IMR-90 (cell line): Measurements from ENCODE around the gene GADD45GIP1. TPM values are rescaled to one million over a fixed set of nuclear protein-coding genes. Genes with fewer than 3 reads are reported as not detected.

Experiments used
- ATAC-seq: fragments of 200-7000 bp; cut with Tn5 transposase; 2 replicates; pipeline ENCODE4 v1.9.1; 2020; ENCODE audit warnings: low read depth, mild to moderate bottlenecking, moderate library complexity
- BruUV-seq: library from RNA; stranded (reverse); fragments of 400-500 nt; replicated peaks from 2 replicates; lab custom pipeline; 2021; lab: Mats Ljungman, UMichigan
- CTCF ChIA-PET: fragments of 300-600 bp; formaldehyde crosslinking; extraction: SDS; loops from one replicate; lab custom pipeline; 2021; ENCODE audit warnings: antibody characterized with exemption; lab: Yijun Ruan, JAX
- POLR2A ChIA-PET: fragments of 300-600 bp; sonication (Branson Sonifier 250); formaldehyde crosslinking; loops from one replicate; lab custom pipeline; 2022; ENCODE audit warnings: antibody characterized with exemption; ENCODE audit not compliant: unreplicated experiment; lab: Charles Lee
- DNase-seq: peaks from one replicate; pipeline ENCODE4 v3.0.0; 2013
- H2AFZ ChIP-seq: replicated peaks from 2 replicates; pipeline ENCODE3; 2013; ENCODE audit warnings: low read length, mild to moderate bottlenecking; ENCODE audit not compliant: poor library complexity
- H2AK5ac ChIP-seq: 2 replicates; pipeline ENCODE4 v1.6.1; 2013; ENCODE audit warnings: low read depth, low read length, inconsistent platforms
- H2AK9ac ChIP-seq: replicated peaks from 2 replicates; pipeline ENCODE3; 2013; ENCODE audit warnings: mild to moderate bottlenecking, low read depth, low read length, moderate library complexity; ENCODE audit not compliant: poor library complexity
- H2BK120ac ChIP-seq: 2 replicates; pipeline ENCODE4 v1.6.1; 2013; ENCODE audit warnings: low read depth, low read length, inconsistent platforms
- H2BK15ac ChIP-seq: 3 replicates; pipeline ENCODE4 v1.6.1; 2013; ENCODE audit warnings: low read depth, low read length, inconsistent platforms
- H2BK20ac ChIP-seq: 2 replicates; pipeline ENCODE4 v1.6.1; 2013; ENCODE audit warnings: low read depth, mild to moderate bottlenecking, inconsistent platforms, low read length, moderate library complexity
- H2BK5ac ChIP-seq: 2 replicates; pipeline ENCODE4 v1.6.1; 2013; ENCODE audit warnings: mild to moderate bottlenecking, low read depth, low read length, inconsistent platforms; ENCODE audit not compliant: poor library complexity, severe bottlenecking
- H3K14ac ChIP-seq: replicated peaks from 2 replicates; pipeline ENCODE4 v1.6.1; 2013; ENCODE audit warnings: low read depth, low read length, inconsistent platforms
- H3K18ac ChIP-seq: 2 replicates; pipeline ENCODE4 v1.6.1; 2013; ENCODE audit warnings: low read depth, low read length, control low read depth
- H3K23ac ChIP-seq: 2 replicates; pipeline ENCODE4 v1.6.1; 2013; ENCODE audit warnings: low read depth, low read length, inconsistent platforms
- H3K27ac ChIP-seq: 2 replicates; pipeline ENCODE4 v1.5.1; 2013; ENCODE audit warnings: mild to moderate bottlenecking, control low read depth, low read length; ENCODE audit not compliant: insufficient read depth
- H3K27me3 ChIP-seq: 2 replicates; pipeline ENCODE4 v1.6.1; 2013; ENCODE audit warnings: low read length; ENCODE audit not compliant: control insufficient read depth, insufficient read depth
- H3K36me3 ChIP-seq: 2 replicates; pipeline ENCODE4 v1.6.1; 2013; ENCODE audit warnings: low read length, mixed read lengths; ENCODE audit not compliant: control insufficient read depth, insufficient read depth
- H3K4ac ChIP-seq: 2 replicates; pipeline ENCODE4 v1.6.1; 2013; ENCODE audit warnings: low read depth, low read length, inconsistent platforms
- H3K4me1 ChIP-seq: 2 replicates; pipeline ENCODE4 v1.6.1; 2013; ENCODE audit warnings: low read length, mixed read lengths; ENCODE audit not compliant: control insufficient read depth, insufficient read depth
- H3K4me2 ChIP-seq: 2 replicates; pipeline ENCODE4 v1.6.1; 2013; ENCODE audit warnings: low read depth, mild to moderate bottlenecking, control low read depth, low read length, moderate library complexity
- H3K4me3 ChIP-seq: 2 replicates; pipeline ENCODE4 v1.5.1; 2013; ENCODE audit warnings: low read depth, mild to moderate bottlenecking, control low read depth, low read length, moderate library complexity; ENCODE audit not compliant: insufficient read depth
- H3K56ac ChIP-seq: 2 replicates; pipeline ENCODE4 v1.6.1; 2013; ENCODE audit warnings: low read length, inconsistent platforms; ENCODE audit not compliant: insufficient read depth; ENCODE audit errors: extremely low read depth
- H3K79me1 ChIP-seq, 2 experiments: 2 replicates each; pipeline ENCODE4 v1.6.1; 2013; ENCODE audit warnings: low read length in 2 of 2, inconsistent platforms in 1 of 2, low read depth in 1 of 2
- H3K9ac ChIP-seq: 2 replicates; pipeline ENCODE4 v1.6.1; 2013; ENCODE audit warnings: low read depth, low read length, control low read depth
- H3K9me1 ChIP-seq: 2 replicates; pipeline ENCODE4 v1.6.1; 2013; ENCODE audit warnings: low read length, inconsistent platforms; ENCODE audit not compliant: insufficient read depth
- H3K9me3 ChIP-seq: 2 replicates; pipeline ENCODE4 v1.6.1; 2013; ENCODE audit warnings: low read length; ENCODE audit not compliant: control insufficient read depth, insufficient read depth
- H4K20me1 ChIP-seq: 2 replicates; pipeline ENCODE4 v1.6.1; 2013; ENCODE audit warnings: low read length, inconsistent platforms; ENCODE audit not compliant: insufficient read depth
- H4K5ac ChIP-seq: 2 replicates; pipeline ENCODE4 v1.6.1; 2013; ENCODE audit warnings: mild to moderate bottlenecking, low read depth, low read length, control low read depth
- H4K8ac ChIP-seq, 2 experiments: 2 replicates each; pipeline ENCODE4 v1.6.1; 2013; ENCODE audit warnings: low read depth in 2 of 2, low read length in 2 of 2, control low read depth in 1 of 2, inconsistent platforms in 1 of 2
- H4K91ac ChIP-seq: 2 replicates; pipeline ENCODE4 v1.6.1; 2013; ENCODE audit warnings: low read depth, low read length, inconsistent platforms; ENCODE audit not compliant: insufficient read depth
- BHLHE40 ChIP-seq: fragments of 150-350 bp; IDR thresholded peaks from 2 replicates; pipeline ENCODE4 v1.6.1; 2016; ENCODE audit warnings: mild to moderate bottlenecking, low read depth, low read length
- CEBPB ChIP-seq: IDR thresholded peaks from 2 replicates; pipeline ENCODE4 v1.6.1; 2012; ENCODE audit warnings: low read depth, low read length, improper control_type of control experiment
- CHD1 ChIP-seq: IDR thresholded peaks from 2 replicates; pipeline ENCODE4 v1.6.1; 2012; ENCODE audit warnings: low read depth, low read length, improper control_type of control experiment
- FOS ChIP-seq: fragments of 150-350 bp; IDR thresholded peaks from 2 replicates; pipeline ENCODE4 v1.6.1; 2016; ENCODE audit warnings: low read depth, low read length
- MAFK ChIP-seq: IDR thresholded peaks from 2 replicates; pipeline ENCODE4 v1.6.1; 2012; ENCODE audit warnings: low read depth, low read length, improper control_type of control experiment
- MAZ ChIP-seq: IDR thresholded peaks from 2 replicates; pipeline ENCODE4 v1.6.1; 2012; ENCODE audit warnings: low read depth, mild to moderate bottlenecking, low read length, improper control_type of control experiment, moderate library complexity, borderline replicate concordance
- MXI1 ChIP-seq: IDR thresholded peaks from 2 replicates; pipeline ENCODE4 v1.6.1; 2012; ENCODE audit warnings: low read depth, mild to moderate bottlenecking, low read length, moderate library complexity, borderline replicate concordance
- NFE2L2 ChIP-seq: fragments of 150-350 bp; IDR thresholded peaks from 2 replicates; pipeline ENCODE4 v1.6.1; 2016; ENCODE audit warnings: low read depth, mild to moderate bottlenecking, low read length
- POLR2A ChIP-seq: IDR thresholded peaks from 2 replicates; pipeline ENCODE4 v1.6.1; 2012; ENCODE audit warnings: mild to moderate bottlenecking, low read depth, low read length
- RAD21 ChIP-seq: IDR thresholded peaks from 2 replicates; pipeline ENCODE4 v1.6.1; 2012; ENCODE audit warnings: low read length, improper control_type of control experiment
- RCOR1 ChIP-seq: IDR thresholded peaks from 2 replicates; pipeline ENCODE4 v1.6.1; 2012; ENCODE audit warnings: mild to moderate bottlenecking, low read length, improper control_type of control experiment; ENCODE audit not compliant: insufficient replicate concordance
- RFX5 ChIP-seq: IDR thresholded peaks from 2 replicates; pipeline ENCODE4 v1.8.0; 2012; ENCODE audit warnings: low read depth, mild to moderate bottlenecking, low read length, moderate library complexity
- SMC3 ChIP-seq: fragments of 150-350 bp; IDR thresholded peaks from 2 replicates; pipeline ENCODE4 v1.6.1; 2016; ENCODE audit warnings: low read depth, mild to moderate bottlenecking, antibody characterized with exemption, low read length, moderate library complexity
- USF2 ChIP-seq: fragments of 150-350 bp; IDR thresholded peaks from 2 replicates; pipeline ENCODE4 v1.6.1; 2017; ENCODE audit warnings: mild to moderate bottlenecking, antibody characterized with exemption, low read length, low read depth
- WGBS, 2 experiments: methylation state at CpG; one replicate each; pipeline versions ENCODE4 v1.1.5 to v1.1.7; 2013; ENCODE audit warnings: missing lambda C conversion rate in 2 of 2; ENCODE audit not compliant: insufficient read length in 1 of 2; ENCODE audit errors: extremely low coverage in 2 of 2; 5-methylcytosine and 5-hydroxymethylcytosine counted together
- dilution Hi-C: fragments of 300-500 bp; cut with HindIII; formaldehyde crosslinking; loops from one replicate; pipeline ENCODE4 v1.14.3; 2018; ENCODE audit warnings: low sequenced_read_pairs; ENCODE audit not compliant: unreplicated experiment
- in situ Hi-C: fragments of 300-500 bp; cut with MboI; formaldehyde crosslinking; loops from 3 replicates; pipeline ENCODE4 v1.14.3; 2019; ENCODE audit warnings: low sequenced_read_pairs, inconsistent platforms, mixed read lengths
- intact Hi-C: fragments of 100-400 bp; cut with micrococcal nuclease; formaldehyde crosslinking; loops from 2 replicates; pipeline ENCODE4 v1.10.0; 2022
- polyA plus RNA-seq, 3 experiments: library from polyadenylated mRNA; depleted of rRNA; stranded (reverse); fragments of >200 nt; gene quantifications; 2 replicates each; pipeline ENCODE4 v1.2.3, GENCODE V29; 2012; ENCODE audit warnings: low replicate concordance in 1 of 3
- total RNA-seq: library from RNA; depleted of rRNA; stranded (reverse); fragments of >200 nt; gene quantifications from 2 replicates; pipeline ENCODE4 v1.2.3, GENCODE V29; 2012
- TF ChIP-seq, protein P1 (sequence below): conservative IDR thresholded peaks from 2 replicates; pipeline ENCODE4 v1.5.1; 2012; ENCODE audit warnings: mild to moderate bottlenecking, low read depth, low read length, improper control_type of control experiment
- TF ChIP-seq, protein P2 (sequence below): fragments of 150-350 bp; IDR thresholded peaks from 2 replicates; pipeline ENCODE4 v1.6.1; 2016; ENCODE audit warnings: low read depth, mild to moderate bottlenecking, low read length, moderate library complexity, borderline replicate concordance

The GADD45GIP1 gene
- total and polyA plus RNA-seq, 2 of the 4 experiments (the other 2 are of a cell fraction), result 13.3 to 42.4 TPM

- no peak for DNase-seq
- Histone ChIP-seq H3K9me1 (peaks cover 5% of the 10 kb centered on the region; the same call in 1 of the 2 replicates), H3K14ac (no peak overlapping the region), H2AK9ac (no peak overlapping the region), H3K4me1 (peaks cover 8% of the 10 kb centered on the region), H3K9me3 (no peaks in the 10 kb centered on the region), H3K36me3 (peaks cover 7% of the 10 kb centered on the region), H3K27me3 (no peaks in the 10 kb centered on the region; the same call in 1 of the 2 replicates), H3K27ac (no peak overlapping the region), H3K79me1 (peaks cover 7 to 23% of the 10 kb centered on the region in 2 experiments; a peak in 3 of 4 replicates), H3K23ac (no peak overlapping the region), H4K5ac (no peak overlapping the region), H2BK15ac (no peak overlapping the region), H3K9ac (no peak overlapping the region), H3K56ac (no peak overlapping the region), H3K4me3 (no peak overlapping the region), H2BK20ac (no peak overlapping the region), H2BK5ac (no peak overlapping the region), H2BK120ac (no peak overlapping the region), H4K20me1 (peaks cover 8% of the 10 kb centered on the region; the same call in 1 of the 2 replicates), H3K4me2 (no peak overlapping the region), H2AFZ (no peak overlapping the region), H2AK5ac (no peak overlapping the region), H4K8ac (no peak overlapping the region), H3K4ac (no peak overlapping the region), H4K91ac (no peak overlapping the region), H3K18ac (no peak overlapping the region)
- in situ Hi-C loops (no loop called here), dilution Hi-C loops (no loop called here), intact Hi-C loops (no loop called here)
- WGBS, 2 experiments, result 69% methylated on average over 3 of the region's 6 CpGs; no CpG with 5 or more reads in 1 of the 2 experiments
- BruUV-seq, result no TSS peak
- POLR2A ChIA-PET, result interaction anchor here (0.6 kb wide), 1 partner anchor 1121 kb away, joined by 3 read pairs; no protein-coding TSS in a partner anchor
- no peak for ATAC-seq
- TF ChIP-seq, protein P1, sequence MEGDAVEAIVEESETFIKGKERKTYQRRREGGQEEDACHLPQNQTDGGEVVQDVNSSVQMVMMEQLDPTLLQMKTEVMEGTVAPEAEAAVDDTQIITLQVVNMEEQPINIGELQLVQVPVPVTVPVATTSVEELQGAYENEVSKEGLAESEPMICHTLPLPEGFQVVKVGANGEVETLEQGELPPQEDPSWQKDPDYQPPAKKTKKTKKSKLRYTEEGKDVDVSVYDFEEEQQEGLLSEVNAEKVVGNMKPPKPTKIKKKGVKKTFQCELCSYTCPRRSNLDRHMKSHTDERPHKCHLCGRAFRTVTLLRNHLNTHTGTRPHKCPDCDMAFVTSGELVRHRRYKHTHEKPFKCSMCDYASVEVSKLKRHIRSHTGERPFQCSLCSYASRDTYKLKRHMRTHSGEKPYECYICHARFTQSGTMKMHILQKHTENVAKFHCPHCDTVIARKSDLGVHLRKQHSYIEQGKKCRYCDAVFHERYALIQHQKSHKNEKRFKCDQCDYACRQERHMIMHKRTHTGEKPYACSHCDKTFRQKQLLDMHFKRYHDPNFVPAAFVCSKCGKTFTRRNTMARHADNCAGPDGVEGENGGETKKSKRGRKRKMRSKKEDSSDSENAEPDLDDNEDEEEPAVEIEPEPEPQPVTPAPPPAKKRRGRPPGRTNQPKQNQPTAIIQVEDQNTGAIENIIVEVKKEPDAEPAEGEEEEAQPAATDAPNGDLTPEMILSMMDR, result no peak
- TF ChIP-seq MAZ (no peak), FOS (no peak), SMC3 (no peak), CHD1 (no peak), MAFK (no peak), BHLHE40 (no peak), USF2 (no peak), POLR2A (no peak), RFX5 (no peak), MXI1 (no peak), RAD21 (no peak), NFE2L2 (no peak), CEBPB (no peak), RCOR1 (no peak)
- TF ChIP-seq, protein P2, sequence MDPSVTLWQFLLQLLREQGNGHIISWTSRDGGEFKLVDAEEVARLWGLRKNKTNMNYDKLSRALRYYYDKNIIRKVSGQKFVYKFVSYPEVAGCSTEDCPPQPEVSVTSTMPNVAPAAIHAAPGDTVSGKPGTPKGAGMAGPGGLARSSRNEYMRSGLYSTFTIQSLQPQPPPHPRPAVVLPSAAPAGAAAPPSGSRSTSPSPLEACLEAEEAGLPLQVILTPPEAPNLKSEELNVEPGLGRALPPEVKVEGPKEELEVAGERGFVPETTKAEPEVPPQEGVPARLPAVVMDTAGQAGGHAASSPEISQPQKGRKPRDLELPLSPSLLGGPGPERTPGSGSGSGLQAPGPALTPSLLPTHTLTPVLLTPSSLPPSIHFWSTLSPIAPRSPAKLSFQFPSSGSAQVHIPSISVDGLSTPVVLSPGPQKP, result no peak
- CTCF ChIA-PET, result interaction anchor here (1.9 kb wide), 1 partner anchor 102 kb away, joined by 5 read pairs; no protein-coding TSS in a partner anchor
Observed at GRCh38 chr19:12959481-12959880, 2.5 kb upstream of the GADD45GIP1 start.
